Karpas-422 (cell line): ENCODE data around the gene TEX55. TPM values are rescaled to one million over a fixed set of nuclear protein-coding genes. Genes with fewer than 3 reads are reported as not detected.
"Not testable (repeated sequence)": the region's sequence is repeated elsewhere in the genome, so short reads cannot be mapped to it uniquely, and the experiment has no call there.

Experiments used
- DNase-seq: peaks from one replicate; pipeline ENCODE4 v3.0.0-alpha.2; 2015
- H2AFZ ChIP-seq: fragments of 200-600 bp; sonication (generic); 2 replicates; pipeline ENCODE4 v1.6.1; 2014; ENCODE audit warnings: antibody characterized with exemption, low read length, mixed read lengths
- H3K27ac ChIP-seq: fragments of 200-600 bp; sonication (generic); 2 replicates; pipeline ENCODE4 v1.5.1; 2014; ENCODE audit warnings: mild to moderate bottlenecking, low read length, moderate library complexity
- H3K27me3 ChIP-seq: fragments of 200-600 bp; sonication (generic); 2 replicates; pipeline ENCODE4 v1.6.1; 2014; ENCODE audit warnings: low read length, mixed read lengths
- H3K36me3 ChIP-seq: fragments of 200-600 bp; sonication (generic); 2 replicates; pipeline ENCODE4 v1.6.1; 2014; ENCODE audit warnings: low read length, mixed read lengths; ENCODE audit not compliant: insufficient read depth
- H3K4me1 ChIP-seq: fragments of 200-600 bp; sonication (generic); 2 replicates; pipeline ENCODE4 v1.6.1; 2014; ENCODE audit warnings: mild to moderate bottlenecking, low read length, mixed read lengths
- H3K4me2 ChIP-seq: fragments of 200-600 bp; sonication (generic); 2 replicates; pipeline ENCODE4 v1.6.1; 2014; ENCODE audit warnings: low read length, low read depth, mild to moderate bottlenecking; ENCODE audit not compliant: poor library complexity, severe bottlenecking
- H3K4me3 ChIP-seq: fragments of 200-600 bp; sonication (generic); 2 replicates; pipeline ENCODE4 v1.5.1; 2014; ENCODE audit warnings: mild to moderate bottlenecking, antibody characterized with exemption, low read length, mixed read lengths
- H3K79me2 ChIP-seq: fragments of 200-600 bp; sonication (generic); 2 replicates; pipeline ENCODE4 v1.6.1; 2014; ENCODE audit warnings: mild to moderate bottlenecking, low read length, mixed read lengths
- H3K9ac ChIP-seq: fragments of 200-600 bp; sonication (generic); 2 replicates; pipeline ENCODE4 v1.6.0; 2014; ENCODE audit warnings: low read length
- H3K9me2 ChIP-seq: fragments of 200-600 bp; sonication (generic), shearing (Covaris generic); replicated peaks from 2 replicates; pipeline ENCODE4 v1.6.0; 2014; ENCODE audit warnings: mild to moderate bottlenecking, low read length, moderate library complexity; ENCODE audit not compliant: insufficient read depth
- H3K9me3 ChIP-seq: fragments of 300-700, 200-600 bp; sonication (generic); 2 replicates; pipeline ENCODE4 v1.6.1; 2014; ENCODE audit warnings: low read length, mixed read lengths
- H4K20me1 ChIP-seq: fragments of 200-600 bp; sonication (generic); 2 replicates; pipeline ENCODE4 v1.6.1; 2014; ENCODE audit warnings: mild to moderate bottlenecking, antibody characterized with exemption, low read length, low read depth; ENCODE audit not compliant: insufficient read depth
- total RNA-seq: library from RNA; depleted of rRNA; stranded (reverse); fragments of >200 nt; shearing (Covaris generic); gene quantifications from 2 replicates; pipeline ENCODE4 v1.2.3, GENCODE V29; 2014; ENCODE audit warnings: low replicate concordance

Gene TEX55
- total RNA-seq, 1 experiment from 2014 or later, result not detected

- Histone ChIP-seq H3K27me3 (no peaks in the 10 kb centered on the region), H3K79me2 (no peaks in the 10 kb centered on the region), H3K9me2 (no peaks in the 10 kb centered on the region), H3K4me2 (no peak overlapping the region), H3K4me1 (no peaks in the 10 kb centered on the region), H3K4me3 (no peak overlapping the region), H3K9ac (no peak overlapping the region), H2AFZ (no peak overlapping the region), H3K9me3 (no peaks in the 10 kb centered on the region), H4K20me1 (no peaks in the 10 kb centered on the region), H3K27ac (no peak overlapping the region), H3K36me3 (no peaks in the 10 kb centered on the region)
- no peak for DNase-seq
Observed at GRCh38 chr3:119147494-119147893, 1.5 kb downstream of the TEX55 start.

GRCh38 chr3:119148493-119149180, 2.7 kb downstream of the TEX55 start:
- no peak overlapping the region for H2AFZ ChIP-seq
- no peak for DNase-seq
- H3K9ac ChIP-seq, result no peak overlapping the region
- H3K36me3 ChIP-seq, result no peaks in the 10 kb centered on the region
- H3K27ac ChIP-seq, result no peak overlapping the region
- H3K4me2 ChIP-seq, result no peak overlapping the region
- H3K4me1 ChIP-seq, result no peaks in the 10 kb centered on the region
- H4K20me1 ChIP-seq, result no peaks in the 10 kb centered on the region
- no peaks in the 10 kb centered on the region for H3K27me3 ChIP-seq
- no peaks in the 10 kb centered on the region for H3K9me2 ChIP-seq
- no peak overlapping the region for H3K4me3 ChIP-seq
- H3K9me3 ChIP-seq, result no peaks in the 10 kb centered on the region
- no peaks in the 10 kb centered on the region for H3K79me2 ChIP-seq

DNA sequence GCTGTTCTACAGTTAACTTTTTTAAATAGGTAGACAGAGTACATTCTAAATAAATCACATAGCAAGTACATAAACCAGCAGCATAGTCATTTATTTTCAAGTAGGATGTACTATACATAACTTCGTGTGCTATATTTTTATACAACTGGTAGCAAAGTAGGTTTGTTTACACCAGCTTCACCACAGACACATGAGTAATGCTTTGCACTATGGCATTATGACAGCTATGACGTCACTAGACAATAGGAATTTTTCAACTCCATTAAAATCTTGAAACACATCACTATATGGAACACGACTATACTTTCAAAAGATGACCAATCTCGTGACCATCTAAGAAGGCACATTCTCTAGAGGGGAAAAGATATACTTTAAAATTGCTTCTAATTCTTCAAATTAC, 3.5 kb downstream of the TEX55 start:
- no peak overlapping the region for H3K4me2 ChIP-seq
- no peaks in the 10 kb centered on the region for H3K27me3 ChIP-seq
- no peak overlapping the region for H3K27ac ChIP-seq
- no peaks in the 10 kb centered on the region for H3K4me1 ChIP-seq
- H3K9ac ChIP-seq, result no peak overlapping the region
- no peak overlapping the region for H3K4me3 ChIP-seq
- DNase-seq, result no peak
- H3K9me2 ChIP-seq, result no peaks in the 10 kb centered on the region
- no peaks in the 10 kb centered on the region for H3K36me3 ChIP-seq
- H2AFZ ChIP-seq, result no peak overlapping the region
- no peaks in the 10 kb centered on the region for H3K79me2 ChIP-seq
- H3K9me3 ChIP-seq, result no peaks in the 10 kb centered on the region
- H4K20me1 ChIP-seq, result no peaks in the 10 kb centered on the region

DNA sequence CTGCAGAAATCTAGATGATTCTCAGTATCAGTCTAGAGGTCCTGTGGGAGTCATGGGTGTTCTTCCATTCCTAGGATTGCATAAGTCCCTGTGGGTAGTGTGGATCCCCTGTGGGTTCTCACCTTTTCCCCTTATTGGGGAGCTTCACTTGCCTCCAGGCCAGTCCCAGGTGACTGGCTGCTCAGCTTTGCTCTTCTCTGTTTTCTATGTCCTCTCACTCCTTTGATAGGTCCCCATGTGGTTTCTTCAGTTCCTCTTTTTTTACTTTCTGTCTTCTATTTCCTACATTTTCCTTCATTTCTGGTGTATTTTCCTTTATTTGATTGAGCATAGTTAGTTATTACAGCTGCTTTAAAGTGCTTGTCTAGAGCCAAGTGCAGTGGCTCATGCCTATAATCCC, 10.9 kb downstream of the TEX55 start:
- no peaks in the 10 kb centered on the region for H3K9me2 ChIP-seq
- H3K27me3 ChIP-seq, result no peaks in the 10 kb centered on the region
- H3K27ac ChIP-seq, result no peak overlapping the region
- DNase-seq, result no peak
- H3K4me3 ChIP-seq, result no peak overlapping the region
- no peaks in the 10 kb centered on the region for H3K9me3 ChIP-seq
- H3K9ac ChIP-seq, result no peak overlapping the region
- no peak overlapping the region for H2AFZ ChIP-seq
- H4K20me1 ChIP-seq, result no peaks in the 10 kb centered on the region
- H3K36me3 ChIP-seq, result no peaks in the 10 kb centered on the region
- H3K4me1 ChIP-seq, result no peaks in the 10 kb centered on the region
- H3K79me2 ChIP-seq, result no peaks in the 10 kb centered on the region
- no peak overlapping the region for H3K4me2 ChIP-seq

DNA sequence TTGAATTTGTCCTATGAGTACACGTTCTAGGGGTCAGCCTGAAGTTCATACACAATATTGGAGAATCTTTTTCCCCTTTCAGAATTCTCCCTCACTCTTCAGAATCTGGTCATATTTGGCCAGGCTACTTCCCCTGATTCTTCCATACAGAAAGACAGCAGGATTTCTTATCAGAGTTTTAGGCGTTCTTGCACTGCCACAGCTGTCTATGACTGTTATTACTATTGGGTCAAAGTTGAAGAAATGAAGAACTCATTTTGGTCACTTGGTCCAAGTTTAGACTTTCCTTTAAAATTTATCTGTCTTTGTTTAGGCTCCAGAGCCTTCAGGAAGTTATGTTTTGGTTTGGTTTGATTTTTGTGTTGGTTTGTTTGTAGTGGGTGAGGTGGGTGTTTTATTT, 12.0 kb downstream of the TEX55 start:
- no peak overlapping the region for H3K27ac ChIP-seq
- no peaks in the 10 kb centered on the region for H3K27me3 ChIP-seq
- no peak overlapping the region for H2AFZ ChIP-seq
- no peaks in the 10 kb centered on the region for H4K20me1 ChIP-seq
- H3K4me1 ChIP-seq, result no peaks in the 10 kb centered on the region
- no peak overlapping the region for H3K9ac ChIP-seq
- no peak overlapping the region for H3K4me3 ChIP-seq
- DNase-seq, result no peak
- H3K4me2 ChIP-seq, result no peak overlapping the region
- no peaks in the 10 kb centered on the region for H3K9me3 ChIP-seq
- no peaks in the 10 kb centered on the region for H3K79me2 ChIP-seq
- H3K9me2 ChIP-seq, result no peaks in the 10 kb centered on the region
- H3K36me3 ChIP-seq, result no peaks in the 10 kb centered on the region

DNA sequence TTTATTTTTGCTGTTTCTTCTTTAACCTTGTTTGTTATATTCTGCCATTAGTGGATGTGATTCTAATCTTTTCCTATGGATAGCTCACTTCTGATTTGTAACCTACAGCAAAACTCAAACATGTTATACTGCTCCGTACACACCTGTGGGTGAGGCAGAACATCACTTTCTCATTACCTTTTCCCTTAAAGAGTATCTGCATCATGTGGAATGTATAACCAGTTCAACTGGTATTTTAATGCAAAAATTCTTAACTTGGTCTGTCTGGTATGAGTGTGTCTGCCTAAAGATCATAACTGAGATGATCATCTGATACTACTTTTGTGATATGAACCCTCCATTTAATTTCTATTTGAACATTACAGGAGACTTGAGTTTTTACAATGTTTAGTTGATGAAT, 14.4 kb downstream of the TEX55 start:
- Histone ChIP-seq H3K9ac (no peak overlapping the region), H3K9me2 (no peaks in the 10 kb centered on the region), H3K9me3 (no peaks in the 10 kb centered on the region), H3K79me2 (no peaks in the 10 kb centered on the region), H3K4me3 (no peak overlapping the region), H3K27ac (no peak overlapping the region), H2AFZ (no peak overlapping the region), H4K20me1 (no peaks in the 10 kb centered on the region), H3K4me1 (no peaks in the 10 kb centered on the region), H3K27me3 (no peaks in the 10 kb centered on the region), H3K4me2 (no peak overlapping the region), H3K36me3 (no peaks in the 10 kb centered on the region)
- no peak for DNase-seq

DNA sequence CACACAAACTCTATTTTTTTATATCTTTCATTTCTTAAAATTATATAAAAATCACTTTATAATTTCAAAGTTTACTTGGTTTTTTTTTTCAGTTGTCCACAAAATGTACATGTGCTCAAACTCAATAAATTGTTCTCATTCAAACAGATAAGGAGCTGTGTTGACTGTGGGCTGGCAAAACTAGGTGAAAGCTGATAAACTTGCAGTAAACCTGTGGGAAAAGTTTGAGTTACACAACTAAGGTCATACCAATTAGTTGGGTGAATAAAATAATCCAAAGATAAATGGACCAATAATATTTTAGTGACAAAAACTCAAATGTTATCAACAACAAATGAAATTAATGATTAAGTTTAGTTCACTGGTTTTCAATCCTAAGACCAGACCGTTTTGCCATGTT, 14.8 kb downstream of the TEX55 start:
- Histone ChIP-seq H3K27me3 (no peaks in the 10 kb centered on the region), H3K36me3 (no peaks in the 10 kb centered on the region), H3K9me2 (no peaks in the 10 kb centered on the region), H3K79me2 (no peaks in the 10 kb centered on the region), H3K27ac (no peak overlapping the region), H3K4me2 (no peak overlapping the region), H2AFZ (no peak overlapping the region), H3K9ac (no peak overlapping the region), H4K20me1 (no peaks in the 10 kb centered on the region), H3K9me3 (no peaks in the 10 kb centered on the region), H3K4me1 (no peaks in the 10 kb centered on the region), H3K4me3 (no peak overlapping the region)
- no peak for DNase-seq

DNA sequence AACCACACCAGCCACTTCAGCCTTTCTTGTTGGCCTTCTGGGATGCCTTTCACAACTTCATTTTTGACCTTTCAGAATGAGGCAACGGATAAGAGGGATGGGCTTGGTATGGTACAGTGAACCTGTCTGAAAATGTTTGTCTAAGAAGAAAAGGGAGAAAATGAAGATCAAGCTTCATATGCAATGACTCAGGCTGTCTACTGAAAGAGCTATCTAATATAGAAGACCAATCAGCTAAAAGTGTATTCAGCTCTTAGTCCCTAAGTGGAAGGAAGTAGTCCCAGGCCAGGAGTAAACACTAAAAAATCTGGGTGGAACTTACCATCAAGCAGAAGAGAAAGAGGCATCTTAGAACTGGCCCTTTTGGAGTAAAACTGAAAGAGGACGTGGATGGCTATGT, 15.3 kb downstream of the TEX55 start:
- H3K9me2 ChIP-seq, result no peaks in the 10 kb centered on the region
- no peak overlapping the region for H3K27ac ChIP-seq
- H3K9me3 ChIP-seq, result no peaks in the 10 kb centered on the region
- no peak overlapping the region for H3K9ac ChIP-seq
- H2AFZ ChIP-seq, result no peak overlapping the region
- no peaks in the 10 kb centered on the region for H3K27me3 ChIP-seq
- H3K4me2 ChIP-seq, result no peak overlapping the region
- no peak overlapping the region for H3K4me3 ChIP-seq
- no peaks in the 10 kb centered on the region for H3K79me2 ChIP-seq
- H3K36me3 ChIP-seq, result no peaks in the 10 kb centered on the region
- no peaks in the 10 kb centered on the region for H3K4me1 ChIP-seq
- no peaks in the 10 kb centered on the region for H4K20me1 ChIP-seq
- DNase-seq, result no peak

DNA sequence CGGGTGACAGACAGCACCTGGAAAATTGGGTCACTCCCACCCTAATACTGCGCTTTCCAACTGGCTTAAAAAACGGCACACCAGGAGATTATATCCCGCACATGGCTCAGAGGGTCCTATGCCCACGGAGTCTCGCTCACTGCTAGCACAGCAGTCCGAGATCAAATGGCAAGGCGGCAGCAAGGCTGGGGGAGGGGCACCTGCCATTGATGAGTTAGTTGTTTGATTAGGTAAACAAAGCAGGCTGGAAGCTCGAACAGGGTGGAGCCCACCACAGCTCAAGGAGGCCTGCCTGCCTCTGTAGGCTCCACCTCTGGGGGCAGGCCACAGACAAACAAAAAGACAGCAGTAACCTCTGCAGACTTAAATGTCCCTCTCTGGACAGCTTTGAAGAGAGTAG, 18.8 kb downstream of the TEX55 start:
- H3K4me3 ChIP-seq, H3K9ac ChIP-seq, H3K36me3 ChIP-seq, H2AFZ ChIP-seq, DNase-seq, H3K27ac ChIP-seq, H3K9me3 ChIP-seq, H3K27me3 ChIP-seq, H3K4me1 ChIP-seq, H4K20me1 ChIP-seq, H3K9me2 ChIP-seq, H3K4me2 ChIP-seq, H3K79me2 ChIP-seq: not testable (repeated sequence)
